Fibroblast of the conjunctiva (primary cell): ENCODE results near the gene SYT9.

Experiments
- DNase-seq: peaks from one replicate; pipeline ENCODE4 v3.0.0-alpha.2; 2010; ENCODE audit warnings: low read depth

SYT9 gene

DNA sequence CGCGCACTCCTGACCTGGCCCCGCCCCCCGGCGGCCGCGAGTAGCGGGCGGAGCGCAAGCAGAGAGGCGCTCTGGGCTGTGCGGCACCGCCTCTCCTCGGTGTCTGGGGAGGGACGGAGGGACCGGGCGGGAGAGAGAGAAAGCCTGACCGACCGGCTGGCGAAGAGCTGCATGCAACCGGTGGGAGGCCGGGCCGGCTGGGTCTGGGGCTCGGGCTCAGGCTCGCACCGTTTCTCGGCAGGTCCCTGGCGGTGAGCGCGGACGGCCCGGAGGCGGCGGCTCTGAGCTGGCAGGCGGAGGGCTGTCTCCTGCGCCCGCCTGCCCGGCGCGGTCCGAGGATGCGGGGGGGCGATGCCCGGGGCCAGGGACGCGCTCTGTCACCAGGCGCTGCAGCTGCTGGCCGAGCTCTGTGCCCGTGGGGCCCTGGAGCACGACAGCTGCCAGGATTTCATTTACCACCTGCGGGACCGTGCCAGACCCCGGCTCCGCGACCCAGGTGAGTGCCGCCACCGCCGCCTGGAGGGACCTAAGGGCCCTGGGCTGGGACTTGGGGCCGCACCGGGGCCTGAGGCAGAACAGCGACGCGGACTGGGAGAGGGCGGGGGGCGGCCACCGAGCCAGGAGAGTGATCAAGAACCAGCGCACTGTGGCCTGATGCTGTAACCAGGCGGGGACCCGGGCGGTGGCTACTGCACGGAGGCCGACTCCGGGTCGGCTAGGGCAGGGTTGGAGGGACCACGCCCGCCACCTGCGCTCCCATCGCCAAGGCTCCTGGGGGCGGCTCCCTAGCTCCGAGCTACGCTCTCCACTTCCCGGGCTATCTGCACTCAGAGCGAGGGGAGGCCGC lies at the start of gene SYT9:
TSS of gene SYT9 (plus strand) at position 69 of the 847 bp plus-strand sequence. CDS start at position 352, 283 bp downstream.
- DNase-seq = no peak

GRCh38 chr11:7202412-7202811 lies 49.3 kb upstream of the SYT9 start:
- no peak for DNase-seq

- DNase-seq = no peak
These were observed 46.9 kb upstream of the SYT9 start for GRCh38 chr11:7204778-7205177.

- no peak for DNase-seq
These were observed 43.3 kb upstream of the SYT9 start for GRCh38 chr11:7208391-7208790.

DNA sequence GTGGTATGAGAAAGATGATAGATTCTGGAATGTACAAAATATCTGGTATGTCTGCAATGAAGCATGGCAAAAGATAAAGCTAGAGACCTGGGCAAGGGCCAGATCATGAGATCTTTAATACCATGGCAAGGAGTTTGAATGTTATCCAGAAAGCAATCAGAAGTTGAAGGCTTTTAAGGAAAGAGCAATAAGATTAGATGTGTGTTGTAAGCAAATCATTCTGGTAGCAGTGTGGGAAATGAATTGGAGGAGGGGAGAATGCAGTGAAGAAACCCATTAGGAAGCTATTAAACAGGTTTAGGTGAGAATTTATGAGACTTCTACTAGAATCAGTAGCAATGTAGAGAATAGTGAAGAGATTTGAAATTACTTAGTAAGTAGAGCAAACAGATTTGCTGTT lies 32.2 kb upstream of the SYT9 start:
- no peak for DNase-seq

- no peak for DNase-seq
These were observed 31.1 kb upstream of the SYT9 start for GRCh38 chr11:7220636-7221035.

DNA sequence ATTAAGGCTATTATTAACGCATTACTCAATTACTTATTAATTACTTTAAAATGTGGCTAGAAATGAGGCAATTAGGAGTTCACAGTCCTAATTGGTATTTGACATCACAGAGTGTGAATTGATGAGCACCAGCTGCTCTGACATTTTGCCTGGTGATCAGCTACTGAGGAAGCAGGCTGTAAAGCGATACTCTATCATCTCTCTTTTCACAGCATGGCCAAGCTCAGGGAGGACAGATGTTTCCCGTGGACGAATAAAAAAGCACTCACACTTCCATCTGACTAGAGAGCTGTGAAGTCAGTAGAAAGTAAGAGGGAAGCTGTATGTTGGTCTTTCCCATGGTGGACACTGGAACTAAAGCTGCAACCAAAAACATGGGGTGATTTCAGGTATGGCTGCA lies 29.1 kb upstream of the SYT9 start:
- no peak for DNase-seq

DNA sequence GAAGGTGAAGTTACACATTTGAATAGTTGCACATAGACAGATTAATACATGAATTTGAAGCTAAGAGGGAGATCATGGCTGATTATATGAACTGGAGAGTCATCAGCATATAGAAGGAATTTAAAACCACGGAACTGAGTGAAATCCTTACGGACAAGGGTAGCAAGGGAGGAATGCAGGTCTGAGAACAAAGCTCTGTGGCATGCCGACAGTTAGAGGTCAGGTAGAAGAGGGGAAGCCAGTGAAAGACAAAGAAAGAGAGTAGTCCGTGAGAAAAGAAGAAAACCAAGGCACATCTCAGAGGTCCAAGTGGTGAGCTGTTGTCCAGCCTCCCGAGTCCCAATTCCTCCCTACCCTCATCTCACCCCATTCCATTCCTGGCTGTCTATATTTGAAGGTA lies 11.8 kb upstream of the SYT9 start:
- DNase-seq = no peak

GRCh38 chr11:7245341-7245740 lies 6.4 kb upstream of the SYT9 start:
- DNase-seq = no peak

DNA sequence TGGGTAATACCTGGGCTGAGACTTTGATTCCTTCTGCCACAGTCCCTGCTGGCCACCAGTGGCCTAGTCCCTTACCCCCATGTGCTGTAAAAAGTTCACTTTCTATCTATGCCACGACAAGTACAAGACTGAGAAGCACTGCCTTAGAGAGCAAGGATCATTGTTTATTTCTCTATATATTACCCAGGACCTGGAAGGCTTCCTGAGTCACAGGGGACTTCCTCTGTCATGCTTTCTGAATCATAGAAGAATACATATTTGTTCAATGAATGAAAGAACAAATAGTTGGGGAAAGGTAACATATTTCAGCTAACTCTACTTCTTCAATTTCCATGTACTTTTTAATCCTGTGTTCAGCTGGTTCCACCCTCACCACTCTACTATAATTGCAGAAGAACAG lies 5.5 kb upstream of the SYT9 start:
- DNase-seq = no peak

- DNase-seq = no peak
These were observed 1.5 kb upstream of the SYT9 start for GRCh38 chr11:7250166-7250565.

- no peak for DNase-seq
These were observed 243 bp upstream of the SYT9 start for GRCh38 chr11:7251487-7251835.

DNA sequence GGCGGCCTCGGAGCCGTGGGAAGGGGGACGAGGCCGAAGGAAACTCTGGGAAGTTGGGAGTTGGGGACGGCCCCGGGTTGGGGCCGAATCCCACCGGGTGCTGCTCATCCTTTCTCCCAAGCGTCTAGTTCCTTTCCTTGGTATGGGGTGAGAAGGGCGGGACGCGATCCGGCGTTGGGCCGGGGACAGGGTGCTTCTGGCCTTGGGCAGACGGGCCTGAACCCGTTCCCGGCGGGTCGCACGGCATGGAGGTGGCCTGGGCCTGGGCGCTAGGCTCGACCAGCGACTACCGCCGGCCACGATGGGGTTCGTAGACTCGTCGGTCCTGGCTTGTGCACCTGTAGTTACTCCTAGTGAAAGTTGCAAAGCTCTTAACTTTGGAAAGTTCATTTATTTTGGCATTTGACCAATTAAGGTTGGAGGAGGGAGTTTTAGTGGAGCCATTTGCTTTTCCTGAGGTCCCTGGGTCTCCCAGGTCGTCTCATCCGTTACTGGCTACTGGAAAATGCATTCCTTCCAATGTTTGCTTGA lies 1.0 kb downstream of the SYT9 start:
- no peak for DNase-seq

GRCh38 chr11:7253800-7254199 lies 2.1 kb downstream of the SYT9 start:
- DNase-seq = no peak

GRCh38 chr11:7254731-7255291 lies 3.1 kb downstream of the SYT9 start:
- DNase-seq = no peak

GRCh38 chr11:7256943-7257342 lies 5.2 kb downstream of the SYT9 start:
- no peak for DNase-seq

- no peak for DNase-seq
These were observed 6.0 kb downstream of the SYT9 start for GRCh38 chr11:7257724-7258123.

DNA sequence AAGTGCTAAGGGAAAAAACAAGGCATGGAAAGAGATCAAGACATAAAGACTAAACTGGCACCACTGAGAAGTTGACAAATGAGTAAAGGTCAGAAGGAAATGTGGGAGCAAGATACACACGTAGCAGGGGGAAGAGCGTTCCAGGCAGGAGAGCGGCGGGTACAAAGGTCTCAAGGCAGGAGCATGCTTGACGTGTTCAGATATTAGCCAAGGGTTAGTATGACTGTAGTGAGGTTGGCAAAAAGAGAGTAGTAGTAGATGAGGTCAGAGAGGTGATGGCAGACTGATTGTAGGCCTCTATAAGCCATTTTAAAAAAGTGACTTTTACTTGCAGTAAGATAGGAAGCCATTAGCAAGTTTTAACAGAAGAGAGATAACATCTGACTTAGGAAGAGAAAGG lies 9.9 kb downstream of the SYT9 start:
- no peak for DNase-seq

- DNase-seq = no peak
These were observed 11.0 kb downstream of the SYT9 start for GRCh38 chr11:7262672-7263071.

DNA sequence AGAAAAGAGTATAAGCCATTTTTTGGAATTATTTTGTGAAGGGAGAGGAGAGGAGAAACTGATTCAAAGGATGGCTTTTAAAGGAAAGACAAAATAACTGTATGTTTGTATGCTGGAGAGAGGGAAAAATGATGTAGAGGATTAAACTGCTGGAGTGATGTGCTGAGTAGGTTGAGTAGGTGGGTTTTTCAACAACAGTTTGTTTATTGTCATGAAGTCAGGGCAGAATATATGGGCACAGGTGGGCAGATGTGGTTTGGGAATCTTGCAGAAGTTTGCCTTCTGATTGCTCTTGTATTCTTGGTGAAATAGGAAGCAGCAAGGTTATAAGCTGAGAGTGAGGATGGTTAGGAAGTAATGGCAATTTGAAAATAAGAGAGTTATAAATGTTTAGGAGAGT lies 12.1 kb downstream of the SYT9 start:
- DNase-seq = no peak

DNA sequence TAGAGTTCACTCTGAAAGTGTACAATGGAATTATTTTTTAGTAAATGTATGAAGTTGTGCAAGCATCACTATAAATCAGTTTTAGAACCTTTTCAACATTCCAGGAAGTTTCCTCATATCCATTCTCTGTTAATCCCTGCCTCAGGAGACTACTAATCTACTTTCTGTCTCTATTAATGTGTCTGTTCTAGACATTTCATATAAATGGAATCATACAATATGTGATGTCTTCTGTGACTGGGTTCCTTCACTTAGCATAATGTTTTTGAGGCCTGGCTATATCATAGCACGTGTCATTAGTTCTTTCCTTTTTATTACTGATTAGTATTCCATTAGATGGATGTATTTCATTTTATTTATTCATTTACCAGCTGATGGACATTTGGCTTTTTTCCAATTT lies 17.1 kb downstream of the SYT9 start:
- DNase-seq = no peak

DNA sequence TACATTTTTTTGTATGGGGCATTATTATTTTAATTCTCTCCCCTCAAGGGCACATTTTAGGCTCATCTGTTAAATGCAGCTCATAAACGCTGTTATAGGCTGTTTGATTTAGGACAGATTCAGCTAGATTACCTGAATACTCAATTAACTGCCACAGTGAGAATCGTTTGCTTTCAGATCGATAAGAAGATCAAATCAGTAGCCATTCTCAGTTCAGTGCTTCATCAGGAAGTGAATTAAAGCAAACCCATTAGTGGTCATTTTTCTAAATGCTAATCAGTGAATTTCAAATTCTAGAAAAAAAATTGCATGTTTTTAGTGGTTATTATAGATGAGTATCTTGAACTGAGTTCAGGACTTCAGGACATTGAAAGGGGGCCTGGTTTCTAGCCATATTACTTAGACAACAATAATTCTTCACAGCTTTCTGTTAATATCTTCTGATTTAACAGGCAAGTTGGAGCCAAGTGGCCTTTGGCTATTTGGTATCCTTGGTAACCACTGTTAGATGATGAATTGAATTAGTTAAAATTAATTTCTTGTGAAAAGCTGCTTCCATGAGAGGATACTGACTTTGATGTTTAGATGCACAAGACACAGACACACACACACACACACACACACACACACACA lies 18.6 kb downstream of the SYT9 start:
- no peak for DNase-seq

DNA sequence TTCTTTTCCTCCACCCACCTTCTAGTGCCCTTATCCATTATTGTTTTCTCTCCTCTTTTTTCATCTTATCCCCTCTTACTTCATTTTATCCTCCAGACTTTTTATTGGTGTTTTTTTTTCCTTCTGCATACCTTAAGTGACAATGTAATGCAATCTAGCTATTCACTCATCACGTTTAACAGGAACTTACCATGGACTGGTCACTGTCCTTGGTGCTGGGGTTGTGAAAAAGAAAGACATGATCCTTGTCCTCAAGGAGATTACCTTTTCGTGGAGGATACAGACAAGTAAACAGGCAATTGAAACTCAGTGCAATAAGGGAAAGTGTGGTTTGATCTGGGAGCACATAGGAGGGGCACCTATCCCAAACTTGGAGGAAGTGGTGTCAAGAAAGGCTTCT lies 20.7 kb downstream of the SYT9 start:
- no peak for DNase-seq
